Measurements from ENCODE around the gene RPL3. TPM values are rescaled to one million over a fixed set of nuclear protein-coding genes. Genes with fewer than 3 reads are reported as not detected.
A peak's percentile ranks its signal among the peaks of the same experiment; 100 is the strongest.
"Not testable (repeated sequence)": the region's sequence is repeated elsewhere in the genome, so short reads cannot be mapped to it uniquely, and the experiment has no call there.

RPL3 gene
- total and polyA plus RNA-seq, 3 donors from 2014 or later: 1,087 to 2,075 (median 2,042) TPM

DNA sequence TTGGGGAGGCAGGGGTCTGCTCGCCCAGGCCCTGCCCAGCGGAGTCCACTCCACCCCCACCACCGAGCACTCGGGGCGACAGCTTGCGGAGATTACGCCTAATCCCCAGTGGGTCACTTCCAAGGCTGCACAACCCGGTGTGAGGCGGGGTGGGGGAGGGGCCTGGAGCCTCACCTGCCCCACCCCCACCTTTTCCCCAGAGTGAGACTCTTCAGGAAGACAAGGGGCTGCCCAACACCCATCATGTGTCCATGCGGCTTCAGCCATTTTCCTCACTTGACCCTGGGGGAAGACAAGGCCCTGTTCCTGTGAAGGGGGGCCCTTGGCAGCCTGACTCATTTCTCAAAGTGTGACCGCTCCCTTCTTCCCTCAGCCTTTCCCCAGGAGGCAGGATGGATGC lies 42.8 kb upstream of the RPL3 start:
- Histone ChIP-seq H3K9me3 (no peaks in the 10 kb centered on the region), H3K4me3 (no peak overlapping the region), H3K27ac (peak overlapping the region; percentile 53 to 59), H3K27me3 (no peaks in the 10 kb centered on the region), H3K36me3 (ENCODE audit: low read depth, missing control alignments) (no peaks in the 10 kb centered on the region), H3K4me1 (peaks cover 29% of the 10 kb centered on the region)
- no peak for TF ChIP-seq POLR2A (IDR thresholded peaks at IDR 0.05)
- TF ChIP-seq, protein P1, sequence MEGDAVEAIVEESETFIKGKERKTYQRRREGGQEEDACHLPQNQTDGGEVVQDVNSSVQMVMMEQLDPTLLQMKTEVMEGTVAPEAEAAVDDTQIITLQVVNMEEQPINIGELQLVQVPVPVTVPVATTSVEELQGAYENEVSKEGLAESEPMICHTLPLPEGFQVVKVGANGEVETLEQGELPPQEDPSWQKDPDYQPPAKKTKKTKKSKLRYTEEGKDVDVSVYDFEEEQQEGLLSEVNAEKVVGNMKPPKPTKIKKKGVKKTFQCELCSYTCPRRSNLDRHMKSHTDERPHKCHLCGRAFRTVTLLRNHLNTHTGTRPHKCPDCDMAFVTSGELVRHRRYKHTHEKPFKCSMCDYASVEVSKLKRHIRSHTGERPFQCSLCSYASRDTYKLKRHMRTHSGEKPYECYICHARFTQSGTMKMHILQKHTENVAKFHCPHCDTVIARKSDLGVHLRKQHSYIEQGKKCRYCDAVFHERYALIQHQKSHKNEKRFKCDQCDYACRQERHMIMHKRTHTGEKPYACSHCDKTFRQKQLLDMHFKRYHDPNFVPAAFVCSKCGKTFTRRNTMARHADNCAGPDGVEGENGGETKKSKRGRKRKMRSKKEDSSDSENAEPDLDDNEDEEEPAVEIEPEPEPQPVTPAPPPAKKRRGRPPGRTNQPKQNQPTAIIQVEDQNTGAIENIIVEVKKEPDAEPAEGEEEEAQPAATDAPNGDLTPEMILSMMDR (IDR thresholded peaks at IDR 0.05): no peak
- 56 to 80% methylated on average over 7 to 11 of the region's 11 CpGs for WGBS, 2 donors
- DNase-seq: peak; percentile 47
- intact Hi-C loops (cut with DNase I; ENCODE audit: low total_unique reads): no loop called here

DNA sequence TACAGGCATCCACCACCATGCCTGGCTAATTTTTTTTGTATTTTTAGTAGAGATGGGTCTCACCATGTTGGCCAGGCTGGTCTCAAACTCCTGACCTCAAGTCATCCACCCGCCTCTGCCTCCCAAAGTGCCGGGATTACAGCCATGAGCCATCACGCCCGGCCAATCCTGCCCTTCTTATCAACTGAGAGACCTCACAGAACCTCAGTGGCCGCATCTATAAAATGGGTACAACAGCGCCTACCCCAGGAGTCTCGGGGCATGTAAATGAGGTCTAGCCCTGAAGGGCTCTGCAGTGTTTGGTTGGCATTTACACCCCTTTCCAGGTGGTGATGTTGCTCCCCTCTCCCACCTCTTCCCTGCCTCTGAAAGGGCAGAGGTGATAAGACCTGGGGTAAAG lies 42.1 kb upstream of the RPL3 start:
- no peaks in the 10 kb centered on the region for H3K36me3 ChIP-seq (ENCODE audit: low read depth, missing control alignments)
- peaks cover 30% of the 10 kb centered on the region for H3K4me1 ChIP-seq
- no peak for TF ChIP-seq POLR2A (IDR thresholded peaks at IDR 0.05)
- TF ChIP-seq, protein P1 (IDR thresholded peaks at IDR 0.05): no peak
- no peaks in the 10 kb centered on the region for H3K9me3 ChIP-seq
- H3K27ac ChIP-seq: no peak overlapping the region
- no peaks in the 10 kb centered on the region for H3K27me3 ChIP-seq
- intact Hi-C loops (cut with DNase I; ENCODE audit: low total_unique reads): no loop called here
- no peak for DNase-seq
- 97 to 100% methylated on average over 7 of the region's 7 CpGs for WGBS, 2 donors
- no peak overlapping the region for H3K4me3 ChIP-seq

DNA sequence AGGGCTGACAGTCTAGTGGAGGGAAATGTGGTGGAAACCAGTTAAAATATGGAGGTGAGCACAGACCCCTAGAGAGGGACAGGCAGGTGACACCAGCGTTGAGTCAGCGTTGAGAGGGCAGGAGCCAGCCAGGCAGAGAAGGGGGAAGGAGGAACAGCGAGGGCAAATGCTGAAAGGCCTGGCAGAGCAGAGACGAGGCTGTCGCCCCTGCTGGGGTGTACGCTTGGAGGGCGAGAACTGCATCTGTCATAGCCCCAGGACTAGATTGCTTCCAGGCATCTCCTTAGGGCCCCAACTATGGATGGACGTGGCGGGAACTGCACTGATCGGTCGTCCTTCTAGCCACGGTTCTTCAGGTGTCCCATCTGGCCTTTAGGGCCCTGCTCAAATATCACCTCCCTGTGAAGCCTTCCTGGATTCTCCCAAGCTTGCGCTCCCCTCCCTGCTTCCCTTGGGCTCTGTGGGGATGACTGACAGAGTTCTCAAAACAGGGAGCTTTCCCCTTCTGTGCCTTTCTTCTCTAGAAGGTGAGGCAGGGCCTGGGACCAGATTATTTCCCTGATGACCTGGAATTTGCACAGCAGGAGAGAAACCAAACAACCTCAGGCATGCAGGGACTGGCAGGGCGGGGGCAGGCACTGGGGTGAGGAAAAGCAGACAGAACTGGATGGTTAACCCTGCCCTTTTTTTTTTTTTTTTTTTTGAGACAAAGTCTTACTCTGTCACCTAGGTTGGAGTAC lies 41.4 kb upstream of the RPL3 start:
- Histone ChIP-seq H3K36me3 (ENCODE audit: low read depth, missing control alignments) (no peaks in the 10 kb centered on the region), H3K27ac (no peak overlapping the region), H3K9me3 (no peaks in the 10 kb centered on the region), H3K4me3 (no peak overlapping the region), H3K4me1 (peaks cover 33% of the 10 kb centered on the region), H3K27me3 (no peaks in the 10 kb centered on the region)
- WGBS, 2 donors: 85 to 87% methylated on average over 14 of the region's 14 CpGs
- no peak for TF ChIP-seq POLR2A (IDR thresholded peaks at IDR 0.05)
- TF ChIP-seq, protein P1 (IDR thresholded peaks at IDR 0.05): no peak
- intact Hi-C loops (cut with DNase I; ENCODE audit: low total_unique reads): no loop called here
- DNase-seq: no peak

DNA sequence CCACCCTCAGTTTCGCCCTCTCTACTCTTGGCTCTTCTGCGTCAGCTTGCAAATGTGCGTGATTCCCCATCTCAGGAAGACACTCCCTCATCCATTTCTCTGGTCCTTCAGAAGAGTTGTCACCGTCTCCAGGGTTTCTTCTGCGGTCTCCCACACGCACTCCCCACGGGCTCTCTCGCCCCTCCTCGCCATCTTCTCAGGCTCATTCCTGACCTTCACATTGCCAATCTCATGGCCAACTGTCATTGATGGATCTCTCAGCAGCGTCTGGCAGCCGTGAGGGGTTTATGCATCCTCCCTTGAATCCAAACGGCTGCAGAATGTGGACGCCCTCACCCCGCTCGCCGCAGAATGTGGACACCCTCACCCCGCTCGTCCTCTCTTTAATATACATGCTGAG lies 40.8 kb upstream of the RPL3 start:
- no peaks in the 10 kb centered on the region for H3K9me3 ChIP-seq
- intact Hi-C loops (cut with DNase I; ENCODE audit: low total_unique reads): no loop called here
- 78 to 92% methylated on average over 16 to 18 of the region's 18 CpGs for WGBS, 2 donors
- H3K27ac ChIP-seq: no peak overlapping the region
- H3K36me3 ChIP-seq (ENCODE audit: low read depth, missing control alignments): no peaks in the 10 kb centered on the region
- H3K27me3 ChIP-seq: no peaks in the 10 kb centered on the region
- no peak for TF ChIP-seq POLR2A (IDR thresholded peaks at IDR 0.05)
- TF ChIP-seq, protein P1 (IDR thresholded peaks at IDR 0.05): no peak
- no peak overlapping the region for H3K4me3 ChIP-seq
- H3K4me1 ChIP-seq: peaks cover 33% of the 10 kb centered on the region
- no peak for DNase-seq

DNA sequence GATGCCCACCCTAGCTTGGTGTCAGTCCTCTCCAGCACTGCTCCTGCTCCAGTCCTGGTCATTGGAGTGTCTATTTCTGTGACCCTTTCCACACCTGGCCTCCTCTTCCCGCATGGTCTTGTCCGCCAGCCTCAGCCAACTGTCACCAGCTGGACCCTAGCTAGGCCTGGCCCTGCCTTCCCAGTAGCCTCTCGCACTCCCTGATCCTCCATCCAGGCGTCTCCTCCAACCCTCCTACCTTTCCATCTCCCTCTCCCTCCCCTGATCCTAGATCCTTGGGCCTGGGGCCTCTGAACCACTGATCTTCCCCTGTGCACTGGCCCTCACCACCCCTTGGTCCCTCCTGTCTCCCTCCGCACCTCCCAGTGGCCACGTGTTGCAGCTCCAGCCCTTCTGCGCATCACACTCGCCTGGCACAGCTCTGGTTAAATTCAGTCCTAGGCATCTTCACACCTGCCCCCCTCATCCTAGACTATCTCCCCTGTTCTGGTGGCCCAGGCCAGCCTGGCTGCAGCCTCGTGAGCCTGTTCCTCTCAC lies 40.3 kb upstream of the RPL3 start:
- Histone ChIP-seq H3K9me3 (no peaks in the 10 kb centered on the region), H3K36me3 (ENCODE audit: low read depth, missing control alignments) (no peaks in the 10 kb centered on the region), H3K4me3 (no peak overlapping the region), H3K27ac (no peak overlapping the region), H3K4me1 (peaks cover 32% of the 10 kb centered on the region), H3K27me3 (no peaks in the 10 kb centered on the region)
- intact Hi-C loops (cut with DNase I; ENCODE audit: low total_unique reads): no loop called here
- TF ChIP-seq, protein P1 (IDR thresholded peaks at IDR 0.05): no peak
- no peak for TF ChIP-seq POLR2A (IDR thresholded peaks at IDR 0.05)
- no peak for DNase-seq
- WGBS, 2 donors: 80 to 87% methylated on average over 8 to 9 of the region's 9 CpGs

DNA sequence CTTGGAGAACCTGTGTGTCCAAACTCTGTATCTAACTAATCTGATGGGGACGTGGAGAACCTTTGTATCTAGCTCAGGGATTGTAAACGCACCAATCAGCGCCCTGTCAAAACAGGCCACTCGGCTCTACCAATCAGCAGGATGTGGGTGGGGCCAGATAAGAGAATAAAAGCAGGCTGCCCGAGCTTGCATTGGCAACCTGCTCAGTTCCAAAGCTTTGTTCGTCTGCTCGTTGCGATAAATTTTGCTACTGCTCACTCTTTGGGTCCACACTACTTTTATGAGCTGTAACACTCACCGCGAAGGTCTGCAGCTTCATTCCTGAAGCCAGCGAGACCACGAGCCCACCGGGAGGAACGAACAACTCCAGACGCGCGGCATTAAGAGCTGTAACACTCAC lies 38.8 kb upstream of the RPL3 start:
- H3K36me3 ChIP-seq (ENCODE audit: low read depth, missing control alignments); H3K27ac ChIP-seq; H3K4me3 ChIP-seq; H3K27me3 ChIP-seq; intact Hi-C loops (cut with DNase I; ENCODE audit: low total_unique reads); H3K9me3 ChIP-seq: not testable (repeated sequence)
- H3K4me1 ChIP-seq: peaks cover 16% of the 10 kb centered on the region
- DNase-seq: peak; percentile 40
- 61 to 64% methylated on average over 15 to 16 of the region's 17 CpGs for WGBS, 2 donors

Data from testis (tissue), 3 donors.